Measurements from ENCODE around the gene FER. TPM values are rescaled to one million over a fixed set of nuclear protein-coding genes. Genes with fewer than 3 reads are reported as not detected.

The FER gene
- total RNA-seq, 1 donor, result 36.6 TPM

- H3K4me2 ChIP-seq (ENCODE audit: insufficient read depth, low read length), result no peak overlapping the region
- no peaks in the 10 kb centered on the region for H3K36me3 ChIP-seq (ENCODE audit: insufficient read depth, low read length)
- DNase-seq (ENCODE audit: insufficient read length, low spot score, missing footprints), result no peak
- H2AFZ ChIP-seq (ENCODE audit: low read length), result no peak overlapping the region
- H3K4me1 ChIP-seq (ENCODE audit: insufficient read depth, low read length), result no peaks in the 10 kb centered on the region
- no peak overlapping the region for H3K4me3 ChIP-seq (ENCODE audit: insufficient read depth, low read length)
- no peak for TF ChIP-seq CTCF (IDR thresholded peaks at IDR 0.05; ENCODE audit: extremely low read depth, low read depth, low read length)
- H3K9me3 ChIP-seq (ENCODE audit: low read depth, low read length), result no peaks in the 10 kb centered on the region
- no peaks in the 10 kb centered on the region for H3K79me2 ChIP-seq (ENCODE audit: insufficient read depth, low read length)
- no peaks in the 10 kb centered on the region for H3K27me3 ChIP-seq (ENCODE audit: insufficient read depth, low read length)
- H3K27ac ChIP-seq (ENCODE audit: low read depth, low read length), result no peak overlapping the region
- no peaks in the 10 kb centered on the region for H4K20me1 ChIP-seq (ENCODE audit: insufficient read depth, low read length)
Observed at GRCh38 chr5:108917596-108917995, 169.9 kb downstream of the FER start.

- no peak for DNase-seq (ENCODE audit: insufficient read length, low spot score, missing footprints)
- Histone ChIP-seq H3K79me2 (ENCODE audit: insufficient read depth, low read length) (no peaks in the 10 kb centered on the region), H3K27ac (ENCODE audit: low read depth, low read length) (no peak overlapping the region), H3K27me3 (ENCODE audit: insufficient read depth, low read length) (no peaks in the 10 kb centered on the region), H4K20me1 (ENCODE audit: insufficient read depth, low read length) (no peaks in the 10 kb centered on the region), H2AFZ (ENCODE audit: low read length) (no peak overlapping the region), H3K36me3 (ENCODE audit: insufficient read depth, low read length) (no peaks in the 10 kb centered on the region), H3K9me3 (ENCODE audit: low read depth, low read length) (no peaks in the 10 kb centered on the region), H3K4me1 (ENCODE audit: insufficient read depth, low read length) (no peaks in the 10 kb centered on the region), H3K4me2 (ENCODE audit: insufficient read depth, low read length) (no peak overlapping the region), H3K4me3 (ENCODE audit: insufficient read depth, low read length) (no peak overlapping the region)
- peak; percentile 11 for TF ChIP-seq CTCF (IDR thresholded peaks at IDR 0.05; ENCODE audit: extremely low read depth, low read depth, low read length)
Observed at GRCh38 chr5:108919591-108920326, 172.1 kb downstream of the FER start.

- TF ChIP-seq CTCF (IDR thresholded peaks at IDR 0.05; ENCODE audit: extremely low read depth, low read depth, low read length), result no peak
- Histone ChIP-seq H3K79me2 (ENCODE audit: insufficient read depth, low read length) (no peaks in the 10 kb centered on the region), H3K4me1 (ENCODE audit: insufficient read depth, low read length) (no peaks in the 10 kb centered on the region), H3K9me3 (ENCODE audit: low read depth, low read length) (no peaks in the 10 kb centered on the region), H3K36me3 (ENCODE audit: insufficient read depth, low read length) (no peaks in the 10 kb centered on the region), H2AFZ (ENCODE audit: low read length) (no peak overlapping the region), H3K4me3 (ENCODE audit: insufficient read depth, low read length) (no peak overlapping the region), H3K27ac (ENCODE audit: low read depth, low read length) (no peak overlapping the region), H3K4me2 (ENCODE audit: insufficient read depth, low read length) (no peak overlapping the region), H3K27me3 (ENCODE audit: insufficient read depth, low read length) (no peaks in the 10 kb centered on the region), H4K20me1 (ENCODE audit: insufficient read depth, low read length) (no peaks in the 10 kb centered on the region)
- DNase-seq (ENCODE audit: insufficient read length, low spot score, missing footprints), result no peak
Observed at GRCh38 chr5:108924457-108924961, 176.8 kb downstream of the FER start.

GRCh38 chr5:108925073-108925472, 177.4 kb downstream of the FER start:
- Histone ChIP-seq H3K4me1 (ENCODE audit: insufficient read depth, low read length) (no peaks in the 10 kb centered on the region), H3K79me2 (ENCODE audit: insufficient read depth, low read length) (no peaks in the 10 kb centered on the region), H3K4me3 (ENCODE audit: insufficient read depth, low read length) (no peak overlapping the region), H2AFZ (ENCODE audit: low read length) (no peak overlapping the region), H4K20me1 (ENCODE audit: insufficient read depth, low read length) (no peaks in the 10 kb centered on the region), H3K36me3 (ENCODE audit: insufficient read depth, low read length) (no peaks in the 10 kb centered on the region), H3K27me3 (ENCODE audit: insufficient read depth, low read length) (no peaks in the 10 kb centered on the region), H3K9me3 (ENCODE audit: low read depth, low read length) (no peaks in the 10 kb centered on the region), H3K27ac (ENCODE audit: low read depth, low read length) (no peak overlapping the region), H3K4me2 (ENCODE audit: insufficient read depth, low read length) (no peak overlapping the region)
- no peak for DNase-seq (ENCODE audit: insufficient read length, low spot score, missing footprints)
- no peak for TF ChIP-seq CTCF (IDR thresholded peaks at IDR 0.05; ENCODE audit: extremely low read depth, low read depth, low read length)
